CD4-positive, CD25-positive, alpha-beta regulatory T cell (primary cell): ENCODE measurements around the gene USP44. TPM values are rescaled to one million over a fixed set of nuclear protein-coding genes. Genes with fewer than 3 reads are reported as not detected.

Source experiments
- ATAC-seq, 2 donors: fragments of 150-1000 bp; cut with Tn5 transposase; one replicate each; pipeline ENCODE4 v1.10.0; 2021; ENCODE audit warnings: low read depth in 2 of 2, moderate number of reproducible peaks in 2 of 2, moderate library complexity in 1 of 2
- DNase-seq, 3 donors: peaks; one replicate each; pipeline versions ENCODE4 v3.0.0 to v3.0.0-alpha.2; 2012 to 2022; ENCODE audit warnings: mixed read lengths in 1 of 3
- H3K27ac ChIP-seq: one replicate; pipeline ENCODE4 v1.7.0; 2013; ENCODE audit warnings: mild to moderate bottlenecking, low read length; ENCODE audit not compliant: insufficient read depth, poor library complexity, severe bottlenecking
- H3K27me3 ChIP-seq: one replicate; pipeline ENCODE4 v1.7.0; 2013; ENCODE audit warnings: low read length; ENCODE audit not compliant: control insufficient read depth, insufficient read depth
- H3K36me3 ChIP-seq: one replicate; pipeline ENCODE4 v1.7.0; 2013; ENCODE audit warnings: mild to moderate bottlenecking, low read length, moderate library complexity; ENCODE audit not compliant: control insufficient read depth, insufficient read depth
- H3K4me1 ChIP-seq: 2 replicates; pipeline ENCODE4 v1.7.0; 2013; ENCODE audit warnings: mild to moderate bottlenecking, low read length; ENCODE audit not compliant: insufficient read depth, control insufficient read depth, poor library complexity, severe bottlenecking
- H3K4me3 ChIP-seq: one replicate; pipeline ENCODE4 v1.7.0; 2013; ENCODE audit warnings: low read depth, mild to moderate bottlenecking, low read length, moderate library complexity
- H3K9me3 ChIP-seq, 2 experiments: 1 replicate in 1 of 2; 2 replicates in 1 of 2; pipeline ENCODE4 v1.7.0; 2013; ENCODE audit warnings: low read length in 2 of 2, mild to moderate bottlenecking in 1 of 2, moderate library complexity in 1 of 2; ENCODE audit not compliant: control insufficient read depth in 2 of 2
- H3K27ac Mint-ChIP-seq, 3 donors: one replicate each; pipeline ENCODE4 v1.8.0; 2020 to 2022; ENCODE audit warnings: mild to moderate bottlenecking in 3 of 3, mixed read lengths in 3 of 3, moderate library complexity in 2 of 3
- H3K27me3 Mint-ChIP-seq: one replicate; pipeline ENCODE4 v1.8.0; 2022; ENCODE audit warnings: mild to moderate bottlenecking, mixed read lengths
- H3K36me3 Mint-ChIP-seq: one replicate; pipeline ENCODE4 v1.8.0; 2020; ENCODE audit warnings: mixed read lengths
- H3K4me1 Mint-ChIP-seq, 4 donors: one replicate each; pipeline ENCODE4 v1.8.0; 2020 to 2022; ENCODE audit warnings: mixed read lengths in 4 of 4, mild to moderate bottlenecking in 1 of 4
- H3K4me3 Mint-ChIP-seq, 4 donors: one replicate each; pipeline ENCODE4 v1.8.0; 2020 to 2022; ENCODE audit warnings: mild to moderate bottlenecking in 4 of 4, mixed read lengths in 4 of 4, moderate library complexity in 3 of 4
- H3K9me3 Mint-ChIP-seq, 7 donors: one replicate each; pipeline ENCODE4 v1.8.0; 2020 to 2022; ENCODE audit warnings: mixed read lengths in 7 of 7, mild to moderate bottlenecking in 3 of 7, moderate library complexity in 2 of 7
- polyA plus RNA-seq, 4 donors: library from polyadenylated mRNA; unstranded; fragments of 300-500 nt; fragmentation: Illumina TruSeq; gene quantifications; one replicate each; pipeline ENCODE4 v1.2.3, GENCODE V29; 2021
- total RNA-seq: library from RNA; stranded (reverse); gene quantifications from one replicate; pipeline ENCODE4 v1.2.3, GENCODE V29; 2022

Gene USP44
- total and polyA plus RNA-seq, 5 donors from 2014 or later = 0.86 to 2.9 (median 1.7) TPM

- Histone ChIP-seq H3K4me1 (peaks cover 18% of the 10 kb centered on the region), H3K4me3 (peak overlapping the region; percentile 26), H3K36me3 (no peaks in the 10 kb centered on the region), H3K27ac (peak overlapping the region; percentile 55), H3K9me3 (peaks cover 3 to 6% of the 10 kb centered on the region in 2 experiments), H3K27me3 (peaks cover 10% of the 10 kb centered on the region)
- Mint-ChIP-seq H3K27ac (peak overlapping the region; percentile 71 to 85 (median 77)), H3K36me3 (no peaks in the 10 kb centered on the region), H3K27me3 (peaks cover 53% of the 10 kb centered on the region), H3K9me3 (peaks cover 0 to 7% (median 0%) of the 10 kb centered on the region in 7 donors), H3K4me1 (peaks cover 0 to 33% (median 9%) of the 10 kb centered on the region in 4 donors), H3K4me3 (peak overlapping the region; percentile 84 to 92 (median 88))
- peak in 1 of 2 donors; percentile 13 for ATAC-seq
- DNase-seq = peak in 1 of 3 donors; percentile 35
Measured at GRCh38 chr12:95547522-95548055, 3.7 kb downstream of the USP44 start.

GRCh38 chr12:95546491-95546813 lies 4.8 kb downstream of the USP44 start:
- H3K4me1 ChIP-seq = peaks cover 18% of the 10 kb centered on the region
- H3K27ac ChIP-seq = no peak overlapping the region
- H3K4me3 ChIP-seq = no peak overlapping the region
- ATAC-seq (no peak), DNase-seq (no peak)
- H3K36me3 Mint-ChIP-seq = no peaks in the 10 kb centered on the region
- H3K36me3 ChIP-seq = no peaks in the 10 kb centered on the region
- H3K4me3 Mint-ChIP-seq = no peak overlapping the region
- peaks cover 0 to 7% (median 0%) of the 10 kb centered on the region in 7 donors for H3K9me3 Mint-ChIP-seq
- no peak overlapping the region for H3K27ac Mint-ChIP-seq
- H3K27me3 ChIP-seq = peaks cover 10% of the 10 kb centered on the region
- H3K27me3 Mint-ChIP-seq = peaks cover 45% of the 10 kb centered on the region
- H3K9me3 ChIP-seq = peaks cover 3 to 6% of the 10 kb centered on the region in 2 experiments
- peaks cover 0 to 24% (median 7%) of the 10 kb centered on the region in 4 donors for H3K4me1 Mint-ChIP-seq

DNA sequence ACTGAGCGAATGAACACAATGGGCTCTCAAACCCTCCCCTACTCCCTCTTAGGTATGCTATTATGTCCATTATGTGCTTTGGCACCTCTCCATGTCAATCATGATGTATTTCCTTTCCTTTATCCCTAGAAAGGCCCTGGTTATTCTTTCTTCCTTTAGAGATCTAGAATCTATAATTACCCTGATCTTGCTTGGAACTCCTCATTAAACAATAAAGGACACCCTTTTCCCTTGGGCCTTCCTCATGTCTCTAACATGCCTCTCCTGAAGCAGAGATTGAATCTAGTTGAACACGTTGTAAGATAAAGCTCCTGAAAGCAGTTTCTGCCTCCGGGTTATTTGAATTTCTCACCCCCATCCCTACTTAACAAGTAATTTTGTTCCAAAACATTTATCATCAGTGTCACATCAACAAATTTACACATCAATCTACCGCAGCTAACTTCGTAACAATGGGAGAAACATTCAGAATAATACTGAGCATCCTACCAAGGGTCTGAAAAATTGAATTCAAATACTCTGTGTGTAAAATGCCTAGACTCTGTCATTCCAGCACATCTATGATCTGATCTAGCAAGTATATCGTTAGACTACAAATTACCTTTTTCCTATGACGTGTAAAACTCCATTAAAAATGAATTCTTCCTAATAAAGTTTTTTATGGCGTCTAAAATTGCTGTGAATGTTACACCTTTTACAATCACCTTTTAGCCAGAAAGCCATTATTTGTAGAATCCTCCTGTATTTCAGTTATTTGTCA lies 5.4 kb downstream of the USP44 start:
- Mint-ChIP-seq H3K27me3 (peaks cover 40% of the 10 kb centered on the region), H3K4me3 (no peak overlapping the region), H3K4me1 (peaks cover 0 to 20% (median 7%) of the 10 kb centered on the region in 4 donors), H3K9me3 (peaks cover 0 to 7% (median 0%) of the 10 kb centered on the region in 7 donors), H3K36me3 (no peaks in the 10 kb centered on the region), H3K27ac (no peak overlapping the region)
- Histone ChIP-seq H3K9me3 (peaks cover 3 to 6% of the 10 kb centered on the region in 2 experiments), H3K4me3 (no peak overlapping the region), H3K27ac (no peak overlapping the region), H3K36me3 (no peaks in the 10 kb centered on the region), H3K27me3 (peaks cover 10% of the 10 kb centered on the region), H3K4me1 (peaks cover 18% of the 10 kb centered on the region)
- no peak for DNase-seq
- no peak for ATAC-seq

DNA sequence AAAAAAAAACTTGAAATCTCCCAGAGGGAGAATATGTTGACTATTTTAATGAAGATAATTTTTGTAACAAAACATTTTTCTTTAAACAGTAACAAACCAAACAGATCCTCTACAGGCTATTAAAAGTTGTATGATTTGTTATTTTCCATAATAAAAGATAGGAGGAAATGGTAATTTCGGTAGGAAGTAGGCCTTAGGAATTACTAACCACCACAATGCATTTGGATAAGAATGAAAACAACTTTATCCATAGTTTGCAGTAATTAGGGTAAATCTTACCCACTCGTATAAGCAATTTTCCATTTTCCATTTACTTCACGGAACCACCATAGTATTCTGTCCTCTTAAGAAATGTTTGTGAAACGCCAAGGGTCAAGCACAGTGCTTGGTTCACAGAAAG lies 6.0 kb downstream of the USP44 start:
- H3K9me3 ChIP-seq = peaks cover 3 to 6% of the 10 kb centered on the region in 2 experiments
- peaks cover 0 to 7% (median 0%) of the 10 kb centered on the region in 7 donors for H3K9me3 Mint-ChIP-seq
- H3K27ac ChIP-seq = no peak overlapping the region
- H3K4me3 ChIP-seq = no peak overlapping the region
- H3K4me3 Mint-ChIP-seq = no peak overlapping the region
- H3K36me3 ChIP-seq = no peaks in the 10 kb centered on the region
- peaks cover 34% of the 10 kb centered on the region for H3K27me3 Mint-ChIP-seq
- peaks cover 10% of the 10 kb centered on the region for H3K27me3 ChIP-seq
- DNase-seq (no peak), ATAC-seq (no peak)
- peaks cover 18% of the 10 kb centered on the region for H3K4me1 ChIP-seq
- H3K4me1 Mint-ChIP-seq = peaks cover 0 to 18% (median 5%) of the 10 kb centered on the region in 4 donors
- no peak overlapping the region for H3K27ac Mint-ChIP-seq
- H3K36me3 Mint-ChIP-seq = no peaks in the 10 kb centered on the region

DNA sequence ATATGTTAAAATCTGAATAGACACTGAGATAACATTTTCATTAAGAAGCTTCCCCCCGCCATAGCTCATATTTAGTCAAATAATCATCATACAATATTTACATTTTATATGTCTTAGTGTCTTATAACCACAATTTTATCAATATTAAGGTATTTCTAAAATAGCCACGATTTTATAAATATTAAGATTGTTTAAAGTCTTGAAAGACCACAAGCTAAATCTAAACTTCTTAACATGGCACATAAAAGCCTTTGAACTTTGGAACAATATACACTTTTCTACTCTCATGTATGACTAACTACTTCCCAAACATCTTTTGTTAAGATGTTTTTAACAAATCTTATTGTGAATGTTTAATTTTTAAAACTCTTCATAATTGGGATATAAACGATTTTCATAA lies 6.5 kb downstream of the USP44 start:
- Histone ChIP-seq H3K9me3 (peaks cover 3 to 6% of the 10 kb centered on the region in 2 experiments), H3K4me1 (peaks cover 18% of the 10 kb centered on the region), H3K27ac (no peak overlapping the region), H3K4me3 (no peak overlapping the region), H3K27me3 (peaks cover 10% of the 10 kb centered on the region), H3K36me3 (no peaks in the 10 kb centered on the region)
- H3K4me1 Mint-ChIP-seq = peaks cover 0 to 18% (median 5%) of the 10 kb centered on the region in 4 donors
- no peak overlapping the region for H3K27ac Mint-ChIP-seq
- no peaks in the 10 kb centered on the region for H3K36me3 Mint-ChIP-seq
- H3K9me3 Mint-ChIP-seq = peaks cover 0 to 7% (median 0%) of the 10 kb centered on the region in 7 donors
- peaks cover 37% of the 10 kb centered on the region for H3K27me3 Mint-ChIP-seq
- H3K4me3 Mint-ChIP-seq = no peak overlapping the region
- DNase-seq = no peak
- no peak for ATAC-seq

DNA sequence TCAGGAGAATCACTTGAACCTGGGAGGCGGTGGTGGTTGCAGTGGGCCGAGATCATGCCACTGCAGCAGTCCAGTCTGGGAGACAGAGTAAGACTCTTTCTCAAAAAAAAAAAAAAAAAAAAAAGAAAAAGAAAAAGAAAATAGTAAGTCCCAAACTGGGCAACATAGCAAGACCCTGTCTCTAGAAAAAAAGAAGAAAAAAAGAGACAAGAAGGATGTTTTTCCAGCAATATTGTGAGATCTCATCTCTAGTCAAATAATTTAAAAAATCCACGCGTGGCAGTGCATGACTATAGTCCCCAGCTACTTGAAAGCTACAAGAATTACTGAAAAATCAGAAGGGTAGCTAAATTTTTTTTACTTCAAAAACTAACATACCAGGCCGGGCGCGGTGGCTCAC lies 8.0 kb downstream of the USP44 start:
- Mint-ChIP-seq H3K9me3 (no peaks in the 10 kb centered on the region), H3K27ac (no peak overlapping the region), H3K4me1 (peaks cover 0 to 10% (median 5%) of the 10 kb centered on the region in 4 donors), H3K27me3 (peaks cover 31% of the 10 kb centered on the region), H3K4me3 (no peak overlapping the region), H3K36me3 (no peaks in the 10 kb centered on the region)
- DNase-seq (no peak), ATAC-seq (no peak)
- Histone ChIP-seq H3K9me3 (no peaks in the 10 kb centered on the region), H3K4me3 (no peak overlapping the region), H3K27me3 (peaks cover 5% of the 10 kb centered on the region), H3K27ac (no peak overlapping the region), H3K4me1 (peaks cover 9% of the 10 kb centered on the region), H3K36me3 (no peaks in the 10 kb centered on the region)

DNA sequence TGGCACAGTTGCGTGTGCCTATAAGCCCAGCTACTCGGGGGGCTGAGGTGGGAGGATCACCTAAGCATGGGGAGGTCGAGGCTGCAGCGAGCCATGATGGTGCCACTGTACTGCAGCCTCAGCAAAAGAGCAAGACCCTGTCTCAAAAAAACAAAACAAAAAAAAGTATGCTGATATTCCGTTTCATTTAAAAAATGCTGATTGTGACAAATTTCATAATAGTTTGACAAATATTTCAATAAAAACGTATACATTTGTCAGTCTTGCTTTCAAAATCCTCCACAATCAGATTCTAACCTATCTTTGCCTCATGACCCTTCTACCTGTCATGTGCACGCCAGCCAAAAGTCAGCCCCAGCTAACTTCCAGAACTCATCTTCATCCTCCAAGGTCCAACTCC lies 9.8 kb downstream of the USP44 start:
- Mint-ChIP-seq H3K36me3 (no peaks in the 10 kb centered on the region), H3K9me3 (no peaks in the 10 kb centered on the region), H3K27me3 (peaks cover 15% of the 10 kb centered on the region), H3K4me3 (no peak overlapping the region), H3K4me1 (peaks cover 0 to 3% (median 0%) of the 10 kb centered on the region in 4 donors), H3K27ac (no peak overlapping the region)
- ATAC-seq (no peak), DNase-seq (no peak)
- Histone ChIP-seq H3K9me3 (no peaks in the 10 kb centered on the region), H3K27ac (no peak overlapping the region), H3K27me3 (no peaks in the 10 kb centered on the region), H3K4me1 (no peaks in the 10 kb centered on the region), H3K36me3 (no peaks in the 10 kb centered on the region), H3K4me3 (no peak overlapping the region)
